Tibial nerve (tissue), 4 donors: ENCODE measurements around the gene SH3RF2.

Experiments
- CTCF ChIP-seq, 5 experiments: fragments of 200-600 bp in 3 of 5; fragments of 450-650 bp in 2 of 5; sonication (generic) in 3 of 5; IDR thresholded peaks; one replicate each; pipeline ENCODE4 v1.5.1; 2016 to 2019; ENCODE audit warnings: antibody characterized with exemption in 5 of 5, mild to moderate bottlenecking in 3 of 5, moderate library complexity in 2 of 5
- EP300 ChIP-seq, 2 donors: sonication (generic); formaldehyde crosslinking; IDR thresholded peaks; one replicate each; pipeline ENCODE4 v1.6.1; 2017; ENCODE audit warnings: antibody characterized with exemption in 2 of 2, mild to moderate bottlenecking in 1 of 2
- POLR2A ChIP-seq, 2 donors: fragments of 450-650 bp; IDR thresholded peaks; one replicate each; pipeline ENCODE4 v1.6.1; 2017; ENCODE audit warnings: antibody characterized with exemption in 2 of 2, mild to moderate bottlenecking in 2 of 2, moderate library complexity in 2 of 2

- TF ChIP-seq CTCF (IDR thresholded peaks at IDR 0.05) (no peak), POLR2A (IDR thresholded peaks at IDR 0.05) (no peak), EP300 (IDR thresholded peaks at IDR 0.05) (no peak)
Measured at GRCh38 chr5:145943674-145944121, 7.3 kb downstream of the SH3RF2 start.
